ENCODE measurements around the gene ZNF281. TPM values are rescaled to one million over a fixed set of nuclear protein-coding genes. Genes with fewer than 3 reads are reported as not detected.

The ZNF281 gene
- total RNA-seq, 1 experiment from 2014 or later = 23.3 TPM

GRCh38 chr1:200442023-200442422 is 32.2 kb upstream of the ZNF281 start:
- no peak overlapping the region for H3K9ac ChIP-seq (ENCODE audit: low read length)
- H3K9me2 ChIP-seq (ENCODE audit: insufficient read depth) = no peaks in the 10 kb centered on the region
- DNase-seq (ENCODE audit: low read depth, low spot score) = no peak
- POLR2A ChIA-PET = no interaction called here
- RAD21 ChIA-PET (ENCODE audit: low non-redundant PET in 1 of 2, low total read pairs in 2 of 2, uncharacterized antibody in 2 of 2, unreplicated experiment in 2 of 2) = no interaction called here
- intact Hi-C loops (cut with micrococcal nuclease) = no loop called here
- no peak overlapping the region for H3K4me3 ChIP-seq (replicated peaks in 1 of 2; ENCODE audit: low read depth in 1 of 2, low read length in 2 of 2)
- no peaks in the 10 kb centered on the region for H4K20me1 ChIP-seq (ENCODE audit: insufficient read depth)
- H3K27me3 ChIP-seq (ENCODE audit: insufficient read depth, low read length) = no peaks in the 10 kb centered on the region
- no TSS peak for BruUV-seq (replicated peaks)
- H3K4me2 ChIP-seq (ENCODE audit: low read length) = no peak overlapping the region
- H3K79me2 ChIP-seq (ENCODE audit: insufficient read depth, low read length) = no peaks in the 10 kb centered on the region
- H3K36me3 ChIP-seq (ENCODE audit: control insufficient read depth in 1 of 2, insufficient read depth in 2 of 2, low read length in 2 of 2) = no peaks in the 10 kb centered on the region
- H3K27ac ChIP-seq (ENCODE audit: low read depth, low read length) = no peak overlapping the region
- no peaks in the 10 kb centered on the region for H3K4me1 ChIP-seq (ENCODE audit: control insufficient read depth in 1 of 2, insufficient read depth in 2 of 2, low read length in 2 of 2)
- no peak overlapping the region for H2AFZ ChIP-seq (ENCODE audit: low read depth, low read length, poor library complexity, severe bottlenecking)
- CTCF ChIA-PET = no interaction called here
- TF ChIP-seq REST (IDR thresholded peaks at IDR 0.05; ENCODE audit: low read depth) (no peak), CTCF (IDR thresholded peaks at IDR 0.05 in 2 of 3, conservative IDR thresholded peaks at IDR 0.05 in 1 of 3; ENCODE audit: borderline replicate concordance in 1 of 3, insufficient read depth in 1 of 3, low read depth in 2 of 3, low read length in 2 of 3) (no peak), CEBPB (IDR thresholded peaks at IDR 0.05; ENCODE audit: low read depth) (no peak), POLR2AphosphoS5 (IDR thresholded peaks at IDR 0.05; ENCODE audit: low read depth, low read length) (no peak), POLR2A (IDR thresholded peaks at IDR 0.05; ENCODE audit: borderline replicate concordance, extremely low read depth, insufficient read depth, insufficient read length) (no peak), EZH2phosphoT487 (IDR thresholded peaks at IDR 0.05; ENCODE audit: borderline replicate concordance) (no peak), EZH2 (IDR thresholded peaks at IDR 0.05) (no peak), ELF1 (IDR thresholded peaks at IDR 0.05; ENCODE audit: borderline replicate concordance, low read depth) (no peak), ZNF274 (IDR thresholded peaks at IDR 0.05; ENCODE audit: low read depth, low read length) (no peak)
- no peaks in the 10 kb centered on the region for H3K9me3 ChIP-seq (ENCODE audit: control insufficient read depth in 1 of 2, insufficient read depth in 1 of 2, low read depth in 1 of 2, low read length in 2 of 2)
- ATAC-seq = no peak

All from HCT116 (cell line).